Activated CD4-positive, alpha-beta T cell treated with anti-CD3 and anti-CD28 coated beads, Interleukin-2, Interleukin-4, amounts not matched to agents 100 ng/mL and 50 ng/mL, durations not matched to agents 16 hours and 8 hours (primary cell): Measurements from ENCODE around the gene IFNGR2.
A peak's percentile ranks its signal among the peaks of the same experiment; 100 is the strongest.
"Not testable (repeated sequence)": the region's sequence is repeated elsewhere in the genome, so short reads cannot be mapped to it uniquely, and the experiment has no call there.

Experiments used
- DNase-seq: peaks from one replicate; pipeline ENCODE4 v3.0.0-alpha.2; 2020; ENCODE audit warnings: low spot score

IFNGR2 gene

DNA sequence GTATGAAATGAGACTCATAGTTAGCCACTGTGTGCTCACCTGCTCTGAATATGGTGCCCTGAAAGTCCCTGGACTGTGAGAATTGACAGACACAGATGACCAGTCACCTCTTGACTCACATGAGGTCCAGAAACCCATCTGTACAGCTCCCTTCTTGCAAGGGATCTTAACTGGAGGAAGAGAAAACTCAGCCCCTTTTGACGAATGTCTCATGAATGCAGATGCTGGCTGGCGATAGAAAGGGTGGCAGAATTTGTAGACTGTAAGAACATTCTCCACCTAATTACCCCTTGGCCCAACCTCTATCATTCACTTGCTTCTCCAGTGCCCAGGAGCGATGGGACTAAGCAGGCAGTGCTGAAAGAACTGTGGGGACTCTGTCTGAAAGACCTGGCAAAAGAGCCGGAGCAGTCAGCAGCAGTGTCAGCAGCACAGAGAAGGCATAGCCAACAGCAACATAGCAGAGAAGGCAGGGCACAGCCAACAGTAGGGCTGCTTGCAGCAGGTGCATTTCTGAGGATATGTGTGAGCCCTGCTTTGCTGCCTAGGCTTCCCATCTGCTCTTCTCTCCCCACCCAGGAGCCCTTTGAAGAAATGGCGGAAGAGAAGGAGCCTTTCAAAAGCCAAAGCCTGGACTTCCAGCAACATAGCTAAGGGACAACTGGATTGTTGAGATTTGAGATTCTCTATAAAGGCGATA, 25.8 kb upstream of the IFNGR2 start:
- DNase-seq: no peak

DNA sequence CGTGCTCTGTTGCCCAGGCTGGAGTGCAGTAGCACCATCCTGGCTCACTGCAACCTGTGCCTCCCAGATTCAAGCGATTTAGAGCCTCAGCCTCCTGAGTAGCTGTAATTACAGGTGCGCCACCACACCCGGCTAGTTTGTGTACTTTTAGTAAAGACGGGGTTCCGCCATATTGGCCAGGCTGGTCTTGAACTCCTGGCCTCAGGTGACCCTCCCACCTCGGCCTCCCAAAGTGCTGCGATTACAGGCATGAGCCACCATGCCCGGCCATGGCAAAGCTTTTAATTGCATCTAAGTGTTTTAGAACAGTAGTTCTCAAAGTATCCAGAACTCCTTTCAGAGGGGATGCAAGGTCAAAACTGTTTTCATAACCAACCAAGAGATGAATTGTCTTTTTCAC, 25.1 kb upstream of the IFNGR2 start:
- DNase-seq: no peak

DNA sequence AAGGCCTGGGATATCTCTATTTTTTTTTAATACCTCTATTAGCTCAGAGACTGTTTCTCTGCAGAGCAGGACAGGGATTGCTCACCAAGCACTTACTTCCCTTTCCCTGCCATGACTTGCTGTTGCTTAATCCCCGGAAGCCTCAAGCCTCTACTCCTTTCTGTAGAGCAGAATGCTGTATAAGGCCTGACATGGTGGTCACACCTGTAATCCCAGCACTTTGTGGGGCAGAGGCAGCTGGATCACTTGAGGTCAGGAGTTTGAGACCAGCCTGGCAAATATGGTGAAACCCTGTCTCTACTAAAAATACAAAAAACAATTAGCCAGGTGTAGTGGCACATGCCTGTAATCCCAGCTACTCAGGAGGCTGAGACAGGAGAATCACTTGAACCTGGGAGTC, 23.3 kb upstream of the IFNGR2 start:
- not testable (repeated sequence) for DNase-seq

GRCh38 chr21:33380483-33380998, 22.7 kb upstream of the IFNGR2 start:
- peak; percentile 91 for DNase-seq

DNA sequence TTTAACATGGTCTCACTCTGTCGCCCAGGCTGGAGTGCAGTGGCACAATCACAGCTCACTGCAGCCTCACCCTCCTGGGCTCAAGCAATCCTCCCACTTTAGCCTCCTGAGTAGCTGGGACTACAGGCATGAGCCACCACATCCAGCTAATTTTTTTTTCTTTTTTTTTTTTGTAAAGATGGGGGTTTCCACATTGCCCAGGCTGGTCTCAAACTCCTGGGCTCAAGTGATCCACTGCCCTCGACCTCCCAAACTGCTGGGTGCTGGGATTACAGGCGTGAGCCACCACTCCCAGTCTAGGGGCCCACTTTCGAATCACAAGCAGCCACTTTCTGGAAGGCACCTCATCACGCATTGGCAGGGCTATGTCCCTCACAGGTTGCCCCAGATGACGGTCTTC, 21.8 kb upstream of the IFNGR2 start:
- not testable (repeated sequence) for DNase-seq

GRCh38 chr21:33383056-33383888, 19.9 kb upstream of the IFNGR2 start:
- DNase-seq: peak; percentile 75

DNA sequence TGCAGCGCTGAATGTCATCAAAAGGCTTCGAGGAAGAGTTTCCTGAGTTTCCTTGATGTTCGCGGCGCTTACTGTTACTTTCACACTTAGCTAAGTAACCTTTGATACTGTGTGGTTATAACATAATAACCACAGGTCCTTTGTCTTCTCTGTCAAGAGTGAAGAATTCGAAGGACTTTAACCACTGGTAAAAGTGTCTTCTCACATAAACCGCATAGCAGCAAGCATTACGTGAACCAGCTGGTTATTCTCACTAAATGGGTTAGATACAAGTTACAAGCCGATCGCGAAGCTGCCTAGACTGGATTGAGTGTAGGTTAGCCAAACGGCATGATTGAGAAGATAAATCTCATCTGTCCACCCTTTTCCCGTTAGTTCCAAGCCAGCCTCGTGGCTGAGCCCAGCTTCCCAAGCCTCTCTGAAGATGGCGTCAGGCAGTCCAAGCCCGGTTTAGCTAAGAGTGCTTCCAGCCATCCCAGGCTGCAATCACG, 18.3 kb upstream of the IFNGR2 start:
- peak; percentile 73 for DNase-seq

- no peak for DNase-seq
Observed at GRCh38 chr21:33386222-33386784, 16.9 kb upstream of the IFNGR2 start.

DNA sequence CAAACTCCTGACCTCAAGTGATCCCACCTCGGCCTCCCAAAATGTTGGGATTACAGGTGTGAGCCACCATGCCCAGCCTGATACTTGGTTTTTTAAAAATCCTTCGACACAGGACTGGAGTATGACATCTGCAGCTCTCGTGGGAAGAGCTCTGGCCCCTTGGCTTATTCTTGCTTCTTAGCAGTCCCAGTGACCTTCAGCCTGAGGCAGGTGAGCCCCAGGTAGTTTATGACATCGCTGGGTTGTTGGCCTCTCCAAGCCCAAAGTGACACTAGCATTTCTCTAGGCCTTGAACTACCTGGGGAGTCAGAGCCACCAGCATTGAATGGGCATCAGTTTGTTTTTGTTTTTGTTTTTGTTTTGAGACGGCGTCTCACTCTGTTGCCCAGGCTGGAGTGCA, 15.9 kb upstream of the IFNGR2 start:
- no peak for DNase-seq

GRCh38 chr21:33388188-33388587, 15.0 kb upstream of the IFNGR2 start:
- no peak for DNase-seq

DNA sequence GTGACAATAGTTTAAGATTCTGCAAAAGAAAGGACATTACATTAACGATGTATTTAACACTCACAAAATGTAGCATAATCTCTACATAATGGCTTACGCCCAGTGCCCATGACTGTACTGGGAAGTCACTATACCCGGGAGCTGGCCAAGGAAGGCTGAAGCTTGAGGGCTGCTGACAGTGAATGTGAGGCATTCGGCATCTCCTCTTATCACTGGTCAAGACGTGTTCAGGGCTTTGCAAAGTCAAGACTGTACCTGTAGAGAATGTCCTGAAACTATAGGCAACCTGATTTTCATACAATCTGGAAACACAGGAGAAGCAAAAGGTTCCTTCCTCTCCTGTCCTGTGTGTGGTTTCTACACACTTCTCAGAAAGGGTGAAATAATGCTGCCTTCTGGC, 12.7 kb upstream of the IFNGR2 start:
- DNase-seq: no peak

GRCh38 chr21:33391656-33392055, 11.6 kb upstream of the IFNGR2 start:
- DNase-seq: no peak

GRCh38 chr21:33392284-33392985, 10.8 kb upstream of the IFNGR2 start:
- DNase-seq: no peak

- no peak for DNase-seq
Observed at GRCh38 chr21:33393348-33393747, 9.9 kb upstream of the IFNGR2 start.

GRCh38 chr21:33394260-33394659, 9.0 kb upstream of the IFNGR2 start:
- no peak for DNase-seq

DNA sequence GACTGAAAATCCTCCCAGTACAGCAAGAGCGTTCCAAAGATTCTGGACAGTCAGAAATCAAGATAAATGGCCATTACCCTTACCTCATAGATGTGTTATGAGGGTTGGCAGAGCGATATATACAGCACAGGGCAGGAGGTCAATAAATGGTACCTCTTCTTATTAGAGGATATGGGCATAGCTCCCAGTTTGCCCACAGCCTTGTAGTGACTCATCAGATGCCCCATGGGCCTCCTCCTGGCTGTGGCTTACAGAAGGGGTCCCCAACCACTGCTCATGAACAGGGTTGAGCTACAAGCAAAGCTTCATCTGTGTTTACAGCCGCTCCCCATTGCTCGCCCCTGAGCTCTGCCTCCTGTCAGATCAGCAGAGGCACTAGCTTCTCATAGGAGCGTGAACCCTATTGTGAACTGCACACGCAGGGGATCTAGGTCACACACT, 7.3 kb upstream of the IFNGR2 start:
- DNase-seq: no peak

- DNase-seq: no peak
Observed at GRCh38 chr21:33396436-33396835, 6.8 kb upstream of the IFNGR2 start.

- no peak for DNase-seq
Observed at GRCh38 chr21:33396951-33397350, 6.3 kb upstream of the IFNGR2 start.

DNA sequence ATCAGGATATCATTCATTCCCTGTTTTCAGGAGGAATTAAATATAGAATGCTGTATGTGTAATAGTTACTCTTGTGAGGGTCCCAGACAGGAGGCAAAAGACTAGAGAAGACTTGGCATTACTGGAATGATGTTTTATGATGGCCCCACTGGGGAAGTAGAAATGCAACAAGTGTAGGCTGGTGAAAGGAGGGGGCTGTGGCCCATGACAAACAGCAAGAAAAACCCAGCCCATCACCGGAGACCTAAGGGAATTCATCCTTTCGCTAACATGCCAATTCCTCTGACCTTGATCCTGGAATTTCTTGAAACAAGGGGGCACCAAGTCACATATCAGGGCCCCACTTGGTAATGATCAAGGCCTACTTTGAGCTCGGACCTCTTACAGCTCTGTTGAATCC, 5.5 kb upstream of the IFNGR2 start:
- DNase-seq: no peak

GRCh38 chr21:33398361-33398760, 4.9 kb upstream of the IFNGR2 start:
- no peak for DNase-seq

- DNase-seq: no peak
Observed at GRCh38 chr21:33401630-33401992, 1.6 kb upstream of the IFNGR2 start.
